K562 (cell line): Measurements from ENCODE around the gene UBXN1. TPM values are rescaled to one million over a fixed set of nuclear protein-coding genes. Genes with fewer than 3 reads are reported as not detected.

Source experiments
- ATAC-seq: fragments of 200-7000 bp; cut with Tn5 transposase; 3 replicates; pipeline ENCODE4 v1.9.1; 2020; ENCODE audit warnings: moderate library complexity
- BruUV-seq: library from RNA; stranded (reverse); fragments of 400-500 nt; replicated peaks from 2 replicates; lab custom pipeline; 2021; lab: Mats Ljungman, UMichigan
- CTCF ChIA-PET: fragments of 300-600 bp; formaldehyde crosslinking; extraction: SDS; loops from one replicate; lab custom pipeline; 2021; ENCODE audit warnings: low intra/inter-chr PET ratio; lab: Yijun Ruan, JAX
- POLR2A ChIA-PET: fragments of 300-600, 350-650 bp; sonication (Branson Sonifier 250); formaldehyde crosslinking; extraction: SDS; loops from one replicate; lab custom pipeline; 2021; ENCODE audit warnings: antibody characterized with exemption, inconsistent platforms; lab: Yijun Ruan, JAX
- DNase-seq, 4 experiments: peaks; one replicate each; pipeline versions ENCODE4 v3.0.0 to v3.0.0-alpha.2; 2011 to 2018; ENCODE audit warnings: low spot score in 3 of 4, mixed read lengths in 3 of 4; ENCODE audit errors: extremely low read depth in 1 of 4
- FAIRE-seq: peaks from 2 replicates; lab custom pipeline; 2011; peaks lifted over from hg19 to GRCh38; lab: Jason Lieb, UNC
- H2AFZ ChIP-seq: 2 replicates; pipeline ENCODE4 v1.6.0; 2011; ENCODE audit warnings: low read depth, low read length, control low read depth, inconsistent platforms
- H3K27ac ChIP-seq: fragments of 200-600 bp; 3 replicates; pipeline ENCODE4 v1.8.0; 2011; ENCODE audit warnings: low read depth, mild to moderate bottlenecking, control low read depth, inconsistent platforms, low read length, moderate library complexity, mixed read lengths; ENCODE audit errors: extremely low read depth
- H3K27me3 ChIP-seq, 2 experiments: fragments of 300-600 bp in 1 of 2; 2 replicates in 1 of 2; 3 replicates in 1 of 2; pipeline versions ENCODE4 v1.6.0 to v1.8.0; 2011; ENCODE audit warnings: inconsistent platforms in 2 of 2, low read length in 2 of 2, mild to moderate bottlenecking in 1 of 2, mixed read lengths in 1 of 2, moderate library complexity in 1 of 2; ENCODE audit not compliant: control insufficient read depth in 2 of 2, insufficient read depth in 2 of 2
- H3K36me3 ChIP-seq: fragments of 300-600 bp; 3 replicates; pipeline ENCODE4 v1.8.0; 2011; ENCODE audit warnings: mild to moderate bottlenecking, low read length, inconsistent platforms; ENCODE audit not compliant: control insufficient read depth, insufficient read depth
- H3K4me1 ChIP-seq, 2 experiments: fragments of 200-600 bp in 1 of 2; replicated peaks in 1 of 2; 2 replicates in 1 of 2; 3 replicates in 1 of 2; pipeline versions ENCODE4 v1.5.1 to v1.8.0; 2011; ENCODE audit warnings: inconsistent platforms in 2 of 2, low read length in 2 of 2, mild to moderate bottlenecking in 1 of 2, mixed read lengths in 1 of 2, moderate library complexity in 1 of 2; ENCODE audit not compliant: control insufficient read depth in 2 of 2, insufficient read depth in 2 of 2
- H3K4me2 ChIP-seq: 2 replicates; pipeline ENCODE4 v1.6.1; 2011; ENCODE audit warnings: low read length, control low read depth, inconsistent platforms, mixed read lengths; ENCODE audit not compliant: insufficient read depth
- H3K4me3 ChIP-seq: fragments of 200-600 bp; sonication (generic), shearing (Covaris generic); 2 replicates; pipeline ENCODE4 v1.5.1; 2016; ENCODE audit warnings: control low read depth, inconsistent platforms
- H3K79me2 ChIP-seq: fragments of 200-600 bp; 3 replicates; pipeline ENCODE4 v1.8.0; 2011; ENCODE audit warnings: low read length, inconsistent platforms; ENCODE audit not compliant: control insufficient read depth, insufficient read depth
- H3K9ac ChIP-seq, 2 experiments: 2 replicates each; pipeline versions ENCODE4 v1.6.0 to v1.6.1; 2011; ENCODE audit warnings: low read depth in 2 of 2, low read length in 2 of 2, control low read depth in 1 of 2, inconsistent platforms in 1 of 2, mild to moderate bottlenecking in 1 of 2, mixed read lengths in 1 of 2; ENCODE audit not compliant: insufficient read depth in 1 of 2
- H3K9me1 ChIP-seq: one replicate; pipeline ENCODE4 v1.6.0; 2011; ENCODE audit warnings: inconsistent platforms, mild to moderate bottlenecking, low read length, moderate library complexity; ENCODE audit not compliant: control insufficient read depth, insufficient read depth
- H3K9me3 ChIP-seq: replicated peaks from 2 replicates; pipeline ENCODE4 v1.5.1; 2011; ENCODE audit warnings: low read depth, low read length, inconsistent platforms; ENCODE audit not compliant: control insufficient read depth, insufficient read depth
- H4K20me1 ChIP-seq: replicated peaks from 2 replicates; pipeline ENCODE4 v1.6.1; 2011; ENCODE audit warnings: low read length, inconsistent platforms, mixed read lengths; ENCODE audit not compliant: control insufficient read depth, insufficient read depth
- FOSL1 ChIP-seq: fragments of 200-800 bp; sonication (Bioruptor generic); conservative IDR thresholded peaks from 2 replicates; pipeline ENCODE4 v1.6.1; 2016; ENCODE audit warnings: missing genetic modification characterization, missing compliant biosample characterization
- FOXA1 ChIP-seq: fragments of 450-650 bp; IDR thresholded peaks from 2 replicates; pipeline ENCODE4 v1.6.1; 2016; ENCODE audit warnings: mild to moderate bottlenecking, borderline replicate concordance
- HDAC8 ChIP-seq: fragments of 450-650 bp; IDR thresholded peaks from 2 replicates; pipeline ENCODE4 v1.6.1; 2016; ENCODE audit warnings: mild to moderate bottlenecking, missing genetic modification characterization, moderate library complexity, missing compliant biosample characterization
- KDM1A ChIP-seq, 2 experiments: fragments of 450-650 bp; IDR thresholded peaks; 2 replicates each; pipeline ENCODE4 v1.6.1; 2016; ENCODE audit warnings: mild to moderate bottlenecking in 2 of 2
- NFE2 ChIP-seq: IDR thresholded peaks from 2 replicates; pipeline ENCODE4 v1.6.1; 2014; ENCODE audit warnings: antibody characterized with exemption, low read depth
- RAD21 ChIP-seq, 2 experiments: fragments of 250-450 bp in 1 of 2; fragments of 450-650 bp in 1 of 2; sonication (Bioruptor Pico) in 1 of 2; formaldehyde crosslinking in 1 of 2; IDR thresholded peaks in 1 of 2; conservative IDR thresholded peaks in 1 of 2; 2 replicates each; pipeline versions ENCODE4 v1.4.0 to v1.8.0; 2020 to 2022; ENCODE audit warnings: mild to moderate bottlenecking in 2 of 2, moderate library complexity in 1 of 2
- TCFL5 ChIP-seq: fragments of 250-450 bp; sonication (Bioruptor Pico); conservative IDR thresholded peaks from 2 replicates; pipeline ENCODE4 v1.6.1; 2021; ENCODE audit warnings: mild to moderate bottlenecking, moderate library complexity, matching md5 sums
- ZBTB1 ChIP-seq: sonication (generic); formaldehyde crosslinking; IDR thresholded peaks from 2 replicates; pipeline ENCODE4 v1.8.1; 2023; ENCODE audit warnings: missing genetic modification reagents, low read depth, mild to moderate bottlenecking, borderline replicate concordance
- ZNF124 ChIP-seq: sonication (generic); formaldehyde crosslinking; IDR thresholded peaks from 2 replicates; pipeline ENCODE4 v1.8.1; 2022; ENCODE audit warnings: missing genetic modification reagents
- ZNF316 ChIP-seq: fragments of 450-650 bp; IDR thresholded peaks from 2 replicates; pipeline ENCODE4 v1.6.1; 2016
- ZNF444 ChIP-seq: fragments of 250-450 bp; sonication (Bioruptor Pico); IDR thresholded peaks from 2 replicates; pipeline ENCODE4 v1.4.0; 2020; ENCODE audit warnings: mild to moderate bottlenecking, moderate library complexity
- WGBS: fragments of 100-300 bp; shearing (Covaris generic); methylation state at CpG from one replicate; pipeline ENCODE4 v1.1.6; 2016; ENCODE audit warnings: low coverage, mixed read lengths; ENCODE audit not compliant: insufficient coverage; ENCODE audit errors: missing lambda C conversion rate; 5-methylcytosine and 5-hydroxymethylcytosine counted together
- in situ Hi-C: fragments of 300-500 bp; cut with MboI; formaldehyde crosslinking; loops from 4 replicates; pipeline ENCODE4 v1.15.0; 2018; ENCODE audit warnings: inconsistent platforms, mixed read lengths
- intact Hi-C: fragments of 100-400 bp; cut with micrococcal nuclease; formaldehyde crosslinking; loops from 2 replicates; pipeline ENCODE4 v1.14.2; 2022
- polyA plus RNA-seq, 8 experiments: library from polyadenylated mRNA; depleted of rRNA in 4 of 8; stranded (reverse) in 5 of 8; unstranded in 3 of 8; fragments of >200 nt; fragmentation: Nextera tagmentation in 2 of 8; fragmentation: Illumina TruSeq in 1 of 8; extraction: Ambion mirVana in 2 of 8; extraction: Trizol in 1 of 8; gene quantifications; 2 replicates each; pipeline versions ENCODE4 v1.2.1 to v1.2.3, GENCODE V29; 2011 to 2014; ENCODE audit warnings: inconsistent platforms in 1 of 8, missing spikeins in 1 of 8
- total RNA-seq, 7 experiments: library from RNA; depleted of rRNA in 6 of 7; stranded (reverse); fragments of >200 nt in 6 of 7; fragmentation: Illumina TruSeq in 2 of 7; extraction: Trizol in 2 of 7; gene quantifications; 2 replicates each; pipeline versions ENCODE4 v1.2.1 to v1.2.3, GENCODE V29; 2011 to 2021; ENCODE audit warnings: low replicate concordance in 1 of 7
- TF ChIP-seq, protein P1 (sequence below), 2 experiments: fragments of 450-650 bp in 1 of 2; sonication (generic) in 1 of 2; formaldehyde crosslinking in 1 of 2; IDR thresholded peaks in 1 of 2; conservative IDR thresholded peaks in 1 of 2; 2 replicates each; pipeline versions ENCODE4 v1.6.1 to v1.8.1; 2016 to 2023; ENCODE audit warnings: mild to moderate bottlenecking in 2 of 2, moderate library complexity in 2 of 2, inconsistent platforms in 1 of 2, missing genetic modification reagents in 1 of 2
- TF ChIP-seq, protein P2 (sequence below): fragments of 250-450 bp; sonication (Bioruptor Pico); IDR thresholded peaks from 2 replicates; pipeline ENCODE4 v1.5.1; 2021; ENCODE audit warnings: mild to moderate bottlenecking
- TF ChIP-seq, protein P3 (sequence below): fragments of 450-650 bp; IDR thresholded peaks from 2 replicates; pipeline ENCODE4 v1.6.1; 2017; ENCODE audit warnings: antibody characterized with exemption, mild to moderate bottlenecking

Gene UBXN1
- total and polyA plus RNA-seq, 9 of the 15 experiments (the other 6 are each of a cell fraction or from before 2014, with no cell fraction given) = 4.8 to 263 (median 99.7) TPM

DNA sequence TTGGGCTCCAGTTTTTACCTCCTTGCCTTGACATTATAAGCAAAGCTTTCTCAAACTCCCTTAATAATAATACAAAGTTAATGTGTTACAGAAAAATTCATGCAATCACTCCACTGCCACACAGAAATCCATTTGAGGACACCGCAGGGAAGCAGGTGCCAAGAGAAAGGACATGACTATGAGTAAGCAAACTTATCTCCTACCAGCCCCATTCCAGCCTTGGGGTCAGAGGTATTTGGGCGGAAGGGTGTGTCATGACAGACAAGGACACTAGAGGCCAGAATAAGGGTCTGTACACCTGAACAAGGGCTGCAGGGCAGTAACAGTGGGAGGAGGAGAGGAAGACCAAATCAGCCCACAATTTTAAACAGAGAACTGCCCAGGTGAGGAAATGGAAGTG lies 34.5 kb upstream of the UBXN1 start:
- Histone ChIP-seq H3K27ac (peak overlapping the region; percentile 39), H3K79me2 (peaks cover 23% of the 10 kb centered on the region; the same call in 2 of the 3 replicates), H3K9me1 (no peaks in the 10 kb centered on the region), H3K4me2 (no peak overlapping the region), H3K9me3 (no peaks in the 10 kb centered on the region), H2AFZ (no peak overlapping the region), H3K36me3 (peaks cover 95% of the 10 kb centered on the region), H3K9ac (peak overlapping the region in 1 of 2 experiments; percentile 0; a peak in 1 of 4 replicates), H4K20me1 (peaks cover 4% of the 10 kb centered on the region; the same call in 1 of the 2 replicates), H3K27me3 (no peaks in the 10 kb centered on the region), H3K4me3 (no peak overlapping the region), H3K4me1 (peaks cover 14 to 20% of the 10 kb centered on the region in 2 experiments; a peak in 4 of 5 replicates)
- intact Hi-C loops (no loop called here), in situ Hi-C loops (no loop called here)
- 36% methylated on average over 2 of the region's 2 CpGs for WGBS
- DNase-seq (peak; percentile 44 to 67 (median 57)), FAIRE-seq (peak; percentile 89), ATAC-seq (peak; percentile 78)
- ChIA-PET CTCF (no interaction called here), POLR2A (interaction anchor here (0.6 to 1.8 kb wide), 5 partner anchors 10 to 128 kb away, joined by 3 to 6 read pairs (median 3); partner anchors contain the start of genes C11orf98 and CSKMT)
- BruUV-seq = no TSS peak
- TF ChIP-seq, protein P1, sequence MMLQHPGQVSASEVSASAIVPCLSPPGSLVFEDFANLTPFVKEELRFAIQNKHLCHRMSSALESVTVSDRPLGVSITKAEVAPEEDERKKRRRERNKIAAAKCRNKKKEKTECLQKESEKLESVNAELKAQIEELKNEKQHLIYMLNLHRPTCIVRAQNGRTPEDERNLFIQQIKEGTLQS (IDR thresholded peaks at IDR 0.05) = peak; percentile 23; the same call in 1 of the 2 replicates
- TF ChIP-seq, protein P1 (CRISPR knock-in tag; conservative IDR thresholded peaks at IDR 0.05) = no peak
- no peak for TF ChIP-seq ZNF124 (CRISPR knock-in tag)
- no peak for TF ChIP-seq TCFL5 (CRISPR knock-in tag)
- TF ChIP-seq KDM1A (IDR thresholded peaks at IDR 0.05) = peak in 1 of 2 experiments; percentile 29; a peak in 1 of 4 replicates
- TF ChIP-seq HDAC8 = no peak
- TF ChIP-seq, protein P2, sequence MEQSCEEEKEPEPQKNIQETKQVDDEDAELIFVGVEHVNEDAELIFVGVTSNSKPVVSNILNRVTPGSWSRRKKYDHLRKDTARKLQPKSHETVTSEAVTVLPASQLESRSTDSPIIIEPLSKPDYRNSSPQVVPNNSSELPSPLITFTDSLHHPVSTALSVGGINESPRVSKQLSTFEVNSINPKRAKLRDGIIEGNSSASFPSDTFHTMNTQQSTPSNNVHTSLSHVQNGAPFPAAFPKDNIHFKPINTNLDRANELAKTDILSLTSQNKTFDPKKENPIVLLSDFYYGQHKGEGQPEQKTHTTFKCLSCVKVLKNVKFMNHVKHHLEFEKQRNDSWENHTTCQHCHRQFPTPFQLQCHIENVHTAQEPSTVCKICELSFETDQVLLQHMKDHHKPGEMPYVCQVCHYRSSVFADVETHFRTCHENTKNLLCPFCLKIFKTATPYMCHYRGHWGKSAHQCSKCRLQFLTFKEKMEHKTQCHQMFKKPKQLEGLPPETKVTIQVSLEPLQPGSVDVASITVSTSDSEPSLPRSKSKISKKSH (CRISPR knock-in tag) = no peak
- TF ChIP-seq FOXA1 = no peak
- TF ChIP-seq ZBTB1 (CRISPR knock-in tag) = no peak
- TF ChIP-seq ZNF444 (CRISPR knock-in tag) = no peak
- TF ChIP-seq RAD21 (CRISPR knock-in tag; conservative IDR thresholded peaks at IDR 0.05 in 1 of 2, IDR thresholded peaks at IDR 0.05 in 1 of 2) = peak in 1 of 2 experiments; percentile 9; a peak in 1 of 4 replicates
- TF ChIP-seq, protein P3, sequence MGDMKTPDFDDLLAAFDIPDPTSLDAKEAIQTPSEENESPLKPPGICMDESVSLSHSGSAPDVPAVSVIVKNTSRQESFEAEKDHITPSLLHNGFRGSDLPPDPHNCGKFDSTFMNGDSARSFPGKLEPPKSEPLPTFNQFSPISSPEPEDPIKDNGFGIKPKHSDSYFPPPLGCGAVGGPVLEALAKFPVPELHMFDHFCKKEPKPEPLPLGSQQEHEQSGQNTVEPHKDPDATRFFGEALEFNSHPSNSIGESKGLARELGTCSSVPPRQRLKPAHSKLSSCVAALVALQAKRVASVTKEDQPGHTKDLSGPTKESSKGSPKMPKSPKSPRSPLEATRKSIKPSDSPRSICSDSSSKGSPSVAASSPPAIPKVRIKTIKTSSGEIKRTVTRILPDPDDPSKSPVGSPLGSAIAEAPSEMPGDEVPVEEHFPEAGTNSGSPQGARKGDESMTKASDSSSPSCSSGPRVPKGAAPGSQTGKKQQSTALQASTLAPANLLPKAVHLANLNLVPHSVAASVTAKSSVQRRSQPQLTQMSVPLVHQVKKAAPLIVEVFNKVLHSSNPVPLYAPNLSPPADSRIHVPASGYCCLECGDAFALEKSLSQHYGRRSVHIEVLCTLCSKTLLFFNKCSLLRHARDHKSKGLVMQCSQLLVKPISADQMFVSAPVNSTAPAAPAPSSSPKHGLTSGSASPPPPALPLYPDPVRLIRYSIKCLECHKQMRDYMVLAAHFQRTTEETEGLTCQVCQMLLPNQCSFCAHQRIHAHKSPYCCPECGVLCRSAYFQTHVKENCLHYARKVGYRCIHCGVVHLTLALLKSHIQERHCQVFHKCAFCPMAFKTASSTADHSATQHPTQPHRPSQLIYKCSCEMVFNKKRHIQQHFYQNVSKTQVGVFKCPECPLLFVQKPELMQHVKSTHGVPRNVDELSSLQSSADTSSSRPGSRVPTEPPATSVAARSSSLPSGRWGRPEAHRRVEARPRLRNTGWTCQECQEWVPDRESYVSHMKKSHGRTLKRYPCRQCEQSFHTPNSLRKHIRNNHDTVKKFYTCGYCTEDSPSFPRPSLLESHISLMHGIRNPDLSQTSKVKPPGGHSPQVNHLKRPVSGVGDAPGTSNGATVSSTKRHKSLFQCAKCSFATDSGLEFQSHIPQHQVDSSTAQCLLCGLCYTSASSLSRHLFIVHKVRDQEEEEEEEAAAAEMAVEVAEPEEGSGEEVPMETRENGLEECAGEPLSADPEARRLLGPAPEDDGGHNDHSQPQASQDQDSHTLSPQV = 0 out of 2 replicates have a peak, but pooled peaks have one; percentile 32
- peak; percentile 66 for TF ChIP-seq NFE2
- TF ChIP-seq ZNF316 = 0 out of 2 replicates have a peak, but pooled peaks have one; percentile 23
- TF ChIP-seq FOSL1 (tag) = peak; percentile 62
